IMR-90 (cell line): Measurements from ENCODE around the gene GNAO1. TPM values are rescaled to one million over a fixed set of nuclear protein-coding genes. Genes with fewer than 3 reads are reported as not detected.

ENCODE experiments used
- ATAC-seq: fragments of 200-7000 bp; cut with Tn5 transposase; 2 replicates; pipeline ENCODE4 v1.9.1; 2020; ENCODE audit warnings: low read depth, mild to moderate bottlenecking, moderate library complexity
- BruUV-seq: library from RNA; stranded (reverse); fragments of 400-500 nt; replicated peaks from 2 replicates; lab custom pipeline; 2021; lab: Mats Ljungman, UMichigan
- CTCF ChIA-PET: fragments of 300-600 bp; formaldehyde crosslinking; extraction: SDS; loops from one replicate; lab custom pipeline; 2021; ENCODE audit warnings: antibody characterized with exemption; lab: Yijun Ruan, JAX
- POLR2A ChIA-PET: fragments of 300-600 bp; sonication (Branson Sonifier 250); formaldehyde crosslinking; loops from one replicate; lab custom pipeline; 2022; ENCODE audit warnings: antibody characterized with exemption; ENCODE audit not compliant: unreplicated experiment; lab: Charles Lee
- DNase-seq: peaks from one replicate; pipeline ENCODE4 v3.0.0; 2013
- H2AFZ ChIP-seq: replicated peaks from 2 replicates; pipeline ENCODE3; 2013; ENCODE audit warnings: low read length, mild to moderate bottlenecking; ENCODE audit not compliant: poor library complexity
- H2AK5ac ChIP-seq: 2 replicates; pipeline ENCODE4 v1.6.1; 2013; ENCODE audit warnings: low read depth, low read length, inconsistent platforms
- H2AK9ac ChIP-seq: replicated peaks from 2 replicates; pipeline ENCODE3; 2013; ENCODE audit warnings: mild to moderate bottlenecking, low read depth, low read length, moderate library complexity; ENCODE audit not compliant: poor library complexity
- H2BK120ac ChIP-seq: 2 replicates; pipeline ENCODE4 v1.6.1; 2013; ENCODE audit warnings: low read depth, low read length, inconsistent platforms
- H2BK15ac ChIP-seq: 3 replicates; pipeline ENCODE4 v1.6.1; 2013; ENCODE audit warnings: low read depth, low read length, inconsistent platforms
- H2BK20ac ChIP-seq: 2 replicates; pipeline ENCODE4 v1.6.1; 2013; ENCODE audit warnings: low read depth, mild to moderate bottlenecking, inconsistent platforms, low read length, moderate library complexity
- H2BK5ac ChIP-seq: 2 replicates; pipeline ENCODE4 v1.6.1; 2013; ENCODE audit warnings: mild to moderate bottlenecking, low read depth, low read length, inconsistent platforms; ENCODE audit not compliant: poor library complexity, severe bottlenecking
- H3K14ac ChIP-seq: replicated peaks from 2 replicates; pipeline ENCODE4 v1.6.1; 2013; ENCODE audit warnings: low read depth, low read length, inconsistent platforms
- H3K18ac ChIP-seq: 2 replicates; pipeline ENCODE4 v1.6.1; 2013; ENCODE audit warnings: low read depth, low read length, control low read depth
- H3K23ac ChIP-seq: 2 replicates; pipeline ENCODE4 v1.6.1; 2013; ENCODE audit warnings: low read depth, low read length, inconsistent platforms
- H3K27ac ChIP-seq: 2 replicates; pipeline ENCODE4 v1.5.1; 2013; ENCODE audit warnings: mild to moderate bottlenecking, control low read depth, low read length; ENCODE audit not compliant: insufficient read depth
- H3K27me3 ChIP-seq: 2 replicates; pipeline ENCODE4 v1.6.1; 2013; ENCODE audit warnings: low read length; ENCODE audit not compliant: control insufficient read depth, insufficient read depth
- H3K36me3 ChIP-seq: 2 replicates; pipeline ENCODE4 v1.6.1; 2013; ENCODE audit warnings: low read length, mixed read lengths; ENCODE audit not compliant: control insufficient read depth, insufficient read depth
- H3K4ac ChIP-seq: 2 replicates; pipeline ENCODE4 v1.6.1; 2013; ENCODE audit warnings: low read depth, low read length, inconsistent platforms
- H3K4me1 ChIP-seq: 2 replicates; pipeline ENCODE4 v1.6.1; 2013; ENCODE audit warnings: low read length, mixed read lengths; ENCODE audit not compliant: control insufficient read depth, insufficient read depth
- H3K4me2 ChIP-seq: 2 replicates; pipeline ENCODE4 v1.6.1; 2013; ENCODE audit warnings: low read depth, mild to moderate bottlenecking, control low read depth, low read length, moderate library complexity
- H3K4me3 ChIP-seq: 2 replicates; pipeline ENCODE4 v1.5.1; 2013; ENCODE audit warnings: low read depth, mild to moderate bottlenecking, control low read depth, low read length, moderate library complexity; ENCODE audit not compliant: insufficient read depth
- H3K56ac ChIP-seq: 2 replicates; pipeline ENCODE4 v1.6.1; 2013; ENCODE audit warnings: low read length, inconsistent platforms; ENCODE audit not compliant: insufficient read depth; ENCODE audit errors: extremely low read depth
- H3K79me1 ChIP-seq, 2 experiments: 2 replicates each; pipeline ENCODE4 v1.6.1; 2013; ENCODE audit warnings: low read length in 2 of 2, inconsistent platforms in 1 of 2, low read depth in 1 of 2
- H3K9ac ChIP-seq: 2 replicates; pipeline ENCODE4 v1.6.1; 2013; ENCODE audit warnings: low read depth, low read length, control low read depth
- H3K9me1 ChIP-seq: 2 replicates; pipeline ENCODE4 v1.6.1; 2013; ENCODE audit warnings: low read length, inconsistent platforms; ENCODE audit not compliant: insufficient read depth
- H3K9me3 ChIP-seq: 2 replicates; pipeline ENCODE4 v1.6.1; 2013; ENCODE audit warnings: low read length; ENCODE audit not compliant: control insufficient read depth, insufficient read depth
- H4K20me1 ChIP-seq: 2 replicates; pipeline ENCODE4 v1.6.1; 2013; ENCODE audit warnings: low read length, inconsistent platforms; ENCODE audit not compliant: insufficient read depth
- H4K5ac ChIP-seq: 2 replicates; pipeline ENCODE4 v1.6.1; 2013; ENCODE audit warnings: mild to moderate bottlenecking, low read depth, low read length, control low read depth
- H4K8ac ChIP-seq, 2 experiments: 2 replicates each; pipeline ENCODE4 v1.6.1; 2013; ENCODE audit warnings: low read depth in 2 of 2, low read length in 2 of 2, control low read depth in 1 of 2, inconsistent platforms in 1 of 2
- H4K91ac ChIP-seq: 2 replicates; pipeline ENCODE4 v1.6.1; 2013; ENCODE audit warnings: low read depth, low read length, inconsistent platforms; ENCODE audit not compliant: insufficient read depth
- CEBPB ChIP-seq: IDR thresholded peaks from 2 replicates; pipeline ENCODE4 v1.6.1; 2012; ENCODE audit warnings: low read depth, low read length, improper control_type of control experiment
- RAD21 ChIP-seq: IDR thresholded peaks from 2 replicates; pipeline ENCODE4 v1.6.1; 2012; ENCODE audit warnings: low read length, improper control_type of control experiment
- WGBS, 2 experiments: methylation state at CpG; one replicate each; pipeline versions ENCODE4 v1.1.5 to v1.1.7; 2013; ENCODE audit warnings: missing lambda C conversion rate in 2 of 2; ENCODE audit not compliant: insufficient read length in 1 of 2; ENCODE audit errors: extremely low coverage in 2 of 2; 5-methylcytosine and 5-hydroxymethylcytosine counted together
- dilution Hi-C: fragments of 300-500 bp; cut with HindIII; formaldehyde crosslinking; loops from one replicate; pipeline ENCODE4 v1.14.3; 2018; ENCODE audit warnings: low sequenced_read_pairs; ENCODE audit not compliant: unreplicated experiment
- in situ Hi-C: fragments of 300-500 bp; cut with MboI; formaldehyde crosslinking; loops from 3 replicates; pipeline ENCODE4 v1.14.3; 2019; ENCODE audit warnings: low sequenced_read_pairs, inconsistent platforms, mixed read lengths
- intact Hi-C: fragments of 100-400 bp; cut with micrococcal nuclease; formaldehyde crosslinking; loops from 2 replicates; pipeline ENCODE4 v1.10.0; 2022
- polyA plus RNA-seq, 3 experiments: library from polyadenylated mRNA; depleted of rRNA; stranded (reverse); fragments of >200 nt; gene quantifications; 2 replicates each; pipeline ENCODE4 v1.2.3, GENCODE V29; 2012; ENCODE audit warnings: low replicate concordance in 1 of 3
- total RNA-seq: library from RNA; depleted of rRNA; stranded (reverse); fragments of >200 nt; gene quantifications from 2 replicates; pipeline ENCODE4 v1.2.3, GENCODE V29; 2012
- TF ChIP-seq, protein P1 (sequence below): fragments of 150-350 bp; IDR thresholded peaks from 2 replicates; pipeline ENCODE4 v1.6.1; 2016; ENCODE audit warnings: low read depth, mild to moderate bottlenecking, low read length, moderate library complexity, borderline replicate concordance
- TF ChIP-seq, protein P2 (sequence below): fragments of 150-350 bp; IDR thresholded peaks from 2 replicates; pipeline ENCODE4 v1.6.1; 2017; ENCODE audit warnings: mild to moderate bottlenecking, antibody characterized with exemption, low read length, low read depth

The GNAO1 gene
- total and polyA plus RNA-seq, 2 of the 4 experiments (the other 2 are of a cell fraction) = under 0.01 to 0.07 TPM

DNA sequence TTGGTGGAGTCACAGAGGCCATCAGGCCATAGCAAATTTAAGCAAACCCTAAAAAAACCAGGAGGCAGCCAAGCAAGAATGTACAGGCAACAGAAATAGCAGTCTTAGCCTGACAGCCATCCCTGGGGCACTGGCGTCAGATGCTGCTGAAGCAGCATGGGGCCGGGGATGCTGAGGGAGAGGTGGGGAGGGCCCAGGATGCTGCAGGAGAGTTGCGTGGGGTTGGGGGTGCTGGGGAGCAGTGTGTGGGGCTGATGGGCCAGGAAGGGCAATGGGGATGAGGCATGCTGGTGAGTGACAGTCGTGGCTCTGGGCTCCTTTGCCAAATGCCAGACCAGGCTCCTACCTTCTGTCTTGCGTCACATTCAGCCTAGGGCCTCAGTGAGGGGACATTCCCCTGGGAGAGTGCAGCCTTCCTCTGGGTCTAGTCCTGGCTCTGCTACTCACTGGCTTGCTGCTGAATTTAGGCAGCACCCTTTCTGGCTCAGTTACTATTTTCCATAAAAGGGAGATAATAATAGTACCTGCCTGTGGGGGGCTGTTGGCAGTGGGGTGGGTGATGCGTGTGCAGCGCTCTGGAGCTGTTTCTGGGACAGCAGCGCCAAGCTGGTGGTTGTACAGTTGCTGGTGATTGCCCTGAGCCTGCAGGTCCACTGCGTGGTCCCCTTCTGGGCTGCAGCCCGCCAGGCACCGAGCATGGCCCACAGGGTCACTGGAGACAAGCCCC lies 146.0 kb downstream of the GNAO1 start:
- H3K4me2 ChIP-seq = no peak overlapping the region
- peaks cover 2% of the 10 kb centered on the region; the same call in 1 of the 2 replicates for H3K4me1 ChIP-seq
- TF ChIP-seq, protein P1, sequence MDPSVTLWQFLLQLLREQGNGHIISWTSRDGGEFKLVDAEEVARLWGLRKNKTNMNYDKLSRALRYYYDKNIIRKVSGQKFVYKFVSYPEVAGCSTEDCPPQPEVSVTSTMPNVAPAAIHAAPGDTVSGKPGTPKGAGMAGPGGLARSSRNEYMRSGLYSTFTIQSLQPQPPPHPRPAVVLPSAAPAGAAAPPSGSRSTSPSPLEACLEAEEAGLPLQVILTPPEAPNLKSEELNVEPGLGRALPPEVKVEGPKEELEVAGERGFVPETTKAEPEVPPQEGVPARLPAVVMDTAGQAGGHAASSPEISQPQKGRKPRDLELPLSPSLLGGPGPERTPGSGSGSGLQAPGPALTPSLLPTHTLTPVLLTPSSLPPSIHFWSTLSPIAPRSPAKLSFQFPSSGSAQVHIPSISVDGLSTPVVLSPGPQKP = no peak
- no peak for TF ChIP-seq RAD21
- TF ChIP-seq CEBPB = no peak
- TF ChIP-seq, protein P2, sequence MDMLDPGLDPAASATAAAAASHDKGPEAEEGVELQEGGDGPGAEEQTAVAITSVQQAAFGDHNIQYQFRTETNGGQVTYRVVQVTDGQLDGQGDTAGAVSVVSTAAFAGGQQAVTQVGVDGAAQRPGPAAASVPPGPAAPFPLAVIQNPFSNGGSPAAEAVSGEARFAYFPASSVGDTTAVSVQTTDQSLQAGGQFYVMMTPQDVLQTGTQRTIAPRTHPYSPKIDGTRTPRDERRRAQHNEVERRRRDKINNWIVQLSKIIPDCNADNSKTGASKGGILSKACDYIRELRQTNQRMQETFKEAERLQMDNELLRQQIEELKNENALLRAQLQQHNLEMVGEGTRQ = no peak
- CTCF ChIA-PET = no interaction called here
- ATAC-seq (no peak), DNase-seq (no peak)
- no peaks in the 10 kb centered on the region; the same call in 1 of the 2 replicates for H3K27me3 ChIP-seq
- no peak overlapping the region for H3K9ac ChIP-seq
- no peak overlapping the region for H3K4me3 ChIP-seq
- no peaks in the 10 kb centered on the region for H3K9me3 ChIP-seq
- dilution Hi-C loops = no loop called here
- no peak overlapping the region for H3K14ac ChIP-seq
- no peak overlapping the region for H3K4ac ChIP-seq
- no peak overlapping the region for H2AK5ac ChIP-seq
- H3K56ac ChIP-seq = no peak overlapping the region
- no peak overlapping the region for H3K23ac ChIP-seq
- H4K91ac ChIP-seq = no peak overlapping the region
- no peak overlapping the region for H3K27ac ChIP-seq
- no peak overlapping the region for H2BK20ac ChIP-seq
- no peak overlapping the region for H2BK15ac ChIP-seq
- no peak overlapping the region for H2AK9ac ChIP-seq
- no peak overlapping the region for H4K5ac ChIP-seq
- no peaks in the 10 kb centered on the region for H4K20me1 ChIP-seq
- H3K36me3 ChIP-seq = no peaks in the 10 kb centered on the region
- H3K9me1 ChIP-seq = no peaks in the 10 kb centered on the region; the same call in 1 of the 2 replicates
- H2AFZ ChIP-seq = no peak overlapping the region
- POLR2A ChIA-PET = no interaction called here
- WGBS, 2 experiments = 72% methylated on average over 3 of the region's 11 CpGs; no CpG with 5 or more reads in 1 of the 2 experiments
- no TSS peak for BruUV-seq
- intact Hi-C loops = no loop called here
- no peak overlapping the region for H3K18ac ChIP-seq
- in situ Hi-C loops = no loop called here
- no peak overlapping the region for H2BK5ac ChIP-seq
- no peaks in the 10 kb centered on the region for H3K79me1 ChIP-seq
- H4K8ac ChIP-seq = no peak overlapping the region
- H2BK120ac ChIP-seq = no peak overlapping the region
